ENCODE measurements around the gene FAM53B.
"Not testable (repeated sequence)": the region's sequence is repeated elsewhere in the genome, so short reads cannot be mapped to it uniquely, and the experiment has no call there.

FAM53B gene

DNA sequence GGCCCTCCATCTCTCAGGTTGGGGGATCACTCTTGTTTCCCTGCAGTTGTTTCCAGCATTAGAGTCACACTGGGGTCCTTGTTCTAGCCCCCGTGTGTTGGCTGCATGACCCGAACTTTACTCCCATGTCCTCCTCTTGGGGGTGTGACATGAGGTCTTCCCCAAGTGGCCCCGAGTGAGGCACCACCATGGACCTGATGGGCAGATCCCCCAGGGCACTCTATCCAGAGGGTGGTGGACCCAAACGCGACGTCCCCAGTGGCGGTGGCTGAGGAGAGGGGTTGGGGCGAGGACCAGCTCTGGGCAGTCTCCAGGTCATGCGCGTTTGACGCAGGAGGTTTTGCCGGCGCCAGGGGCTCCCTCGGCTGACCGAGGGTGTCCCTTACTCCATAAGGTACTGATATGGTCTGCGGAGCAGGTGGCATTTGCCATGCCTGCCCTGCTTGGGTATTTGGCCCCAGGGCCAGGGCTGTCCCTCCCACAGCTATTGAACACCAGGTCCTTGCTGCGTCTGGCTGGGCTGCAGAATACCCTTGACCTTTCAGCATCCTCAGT is 150.7 kb downstream of the FAM53B start:
- no peak for DNase-seq

DNA sequence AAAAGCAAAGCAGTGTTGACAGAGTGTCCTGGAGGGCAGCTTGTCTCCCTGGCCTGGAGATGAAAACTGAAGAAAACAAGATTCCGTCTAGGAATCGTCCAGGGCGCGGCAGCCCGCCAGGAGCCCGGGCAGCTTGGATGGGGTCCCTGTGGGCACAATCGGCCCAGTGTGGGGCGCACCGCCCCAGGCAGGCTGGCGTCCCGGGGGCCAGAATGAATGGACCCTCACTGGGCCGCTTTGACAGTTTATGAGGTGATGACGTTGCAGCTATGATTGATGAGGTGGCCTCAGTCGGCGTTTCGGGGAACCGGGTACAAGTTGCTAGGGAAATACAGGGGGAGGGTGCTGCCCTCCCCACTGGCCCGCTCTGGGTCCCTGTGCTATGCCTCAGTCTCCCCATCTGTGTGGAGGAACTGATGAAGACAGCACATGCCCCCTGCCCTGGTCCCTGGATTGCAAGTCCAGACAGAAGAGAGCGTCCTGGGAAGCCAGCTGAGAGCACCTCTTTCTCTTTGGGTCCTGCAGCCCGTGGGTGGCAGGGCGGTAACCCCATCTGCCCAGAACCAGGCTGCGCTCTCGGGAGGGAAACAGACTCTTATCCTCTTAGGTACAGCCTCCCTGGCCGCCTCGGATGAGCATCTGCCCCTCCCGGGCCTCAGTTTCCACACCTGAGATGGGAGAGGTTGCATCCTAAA is 151.3 kb downstream of the FAM53B start:
- no peak for DNase-seq

DNA sequence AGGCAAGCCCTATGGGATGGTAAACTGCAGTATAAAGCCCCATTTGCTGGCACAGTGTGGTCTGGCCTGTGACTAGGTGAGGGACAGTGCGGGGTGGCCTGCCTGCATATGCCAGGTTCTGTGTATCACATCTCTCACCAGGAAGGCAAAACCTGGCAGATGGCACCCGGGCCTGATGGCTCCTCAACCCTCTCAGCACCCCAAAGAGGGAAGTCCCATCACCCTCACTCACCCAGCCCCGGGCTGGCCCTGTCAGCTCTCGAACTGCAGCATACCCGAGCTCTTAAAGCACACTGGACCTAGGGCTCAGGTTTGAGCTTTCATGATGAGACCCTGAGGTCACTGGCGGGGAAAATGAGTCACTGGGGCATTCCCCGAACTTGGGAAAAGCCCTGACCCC is 152.1 kb downstream of the FAM53B start:
- DNase-seq: no peak

- DNase-seq: no peak
Measured at GRCh38 chr10:124591123-124591495, 153.1 kb downstream of the FAM53B start.

DNA sequence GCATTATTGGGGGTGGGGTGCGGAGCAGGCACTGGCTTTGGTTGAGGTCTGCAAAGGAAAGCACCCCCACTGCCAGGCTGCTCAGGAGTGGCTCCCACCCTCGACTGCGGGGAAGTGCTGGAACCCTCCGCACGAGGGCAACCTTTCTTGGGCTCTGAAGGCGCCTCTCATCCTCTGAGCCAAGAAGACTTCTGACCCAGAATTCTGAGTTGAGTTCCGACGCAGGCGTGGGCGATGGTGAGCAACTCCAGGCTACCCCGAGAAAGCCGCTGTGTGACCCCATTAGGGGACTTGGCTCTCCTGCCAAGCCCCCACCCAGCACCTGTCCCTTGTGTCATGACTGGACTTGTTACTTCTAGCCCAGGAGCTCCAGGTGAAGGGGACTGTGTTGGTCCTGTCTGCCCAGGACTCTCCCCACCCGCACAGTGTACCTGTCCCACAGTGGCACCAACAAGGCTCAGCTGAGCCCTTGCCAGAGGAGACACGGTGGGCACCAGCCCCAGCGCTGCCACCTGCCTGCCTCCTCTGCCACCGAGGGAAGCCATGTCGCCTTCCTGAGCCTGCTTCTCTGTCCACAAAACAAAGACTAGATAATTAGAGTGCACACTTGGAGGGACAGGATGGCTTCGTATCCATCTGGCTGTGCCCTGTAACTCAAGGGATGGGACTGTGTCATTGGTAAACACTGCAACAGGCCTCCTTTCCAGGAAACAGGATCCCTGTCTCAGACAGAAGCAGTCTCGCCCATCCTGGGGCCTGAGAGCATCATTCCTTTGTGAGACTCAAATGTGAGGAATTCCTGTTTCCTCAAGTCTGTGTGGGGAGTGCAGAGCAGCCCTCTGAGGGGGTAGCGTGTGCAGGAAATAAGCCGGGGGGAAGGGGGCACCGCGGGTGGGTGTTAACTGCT is 153.7 kb downstream of the FAM53B start:
- DNase-seq: no peak

DNA sequence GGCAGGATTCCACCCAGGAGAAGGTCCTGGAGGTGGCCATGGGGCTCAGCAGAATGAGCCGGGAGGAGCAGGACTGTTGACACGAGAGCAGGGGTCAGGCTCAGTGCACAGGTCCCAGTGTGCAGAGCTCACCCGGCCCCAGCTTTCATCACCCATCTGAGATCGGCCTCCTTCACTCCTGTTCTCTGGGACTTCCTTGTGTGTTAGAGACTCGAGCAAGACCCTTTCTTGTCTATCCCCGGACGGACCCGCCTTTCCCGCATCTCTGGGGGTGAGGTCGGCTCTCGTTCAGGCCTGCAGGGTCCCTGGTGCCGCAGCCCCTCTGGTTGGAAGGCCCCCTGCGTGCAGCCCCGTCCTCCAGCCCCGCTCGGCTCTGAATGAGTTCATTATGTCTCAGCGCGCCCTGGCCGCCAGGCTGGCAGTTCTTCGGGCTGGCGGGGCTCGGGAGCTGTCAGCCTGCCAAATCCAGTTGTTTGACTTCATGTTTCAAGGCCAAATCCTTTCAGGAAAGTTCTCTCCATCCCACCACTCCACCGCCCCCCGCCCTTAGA is 154.6 kb downstream of the FAM53B start:
- no peak for DNase-seq

DNA sequence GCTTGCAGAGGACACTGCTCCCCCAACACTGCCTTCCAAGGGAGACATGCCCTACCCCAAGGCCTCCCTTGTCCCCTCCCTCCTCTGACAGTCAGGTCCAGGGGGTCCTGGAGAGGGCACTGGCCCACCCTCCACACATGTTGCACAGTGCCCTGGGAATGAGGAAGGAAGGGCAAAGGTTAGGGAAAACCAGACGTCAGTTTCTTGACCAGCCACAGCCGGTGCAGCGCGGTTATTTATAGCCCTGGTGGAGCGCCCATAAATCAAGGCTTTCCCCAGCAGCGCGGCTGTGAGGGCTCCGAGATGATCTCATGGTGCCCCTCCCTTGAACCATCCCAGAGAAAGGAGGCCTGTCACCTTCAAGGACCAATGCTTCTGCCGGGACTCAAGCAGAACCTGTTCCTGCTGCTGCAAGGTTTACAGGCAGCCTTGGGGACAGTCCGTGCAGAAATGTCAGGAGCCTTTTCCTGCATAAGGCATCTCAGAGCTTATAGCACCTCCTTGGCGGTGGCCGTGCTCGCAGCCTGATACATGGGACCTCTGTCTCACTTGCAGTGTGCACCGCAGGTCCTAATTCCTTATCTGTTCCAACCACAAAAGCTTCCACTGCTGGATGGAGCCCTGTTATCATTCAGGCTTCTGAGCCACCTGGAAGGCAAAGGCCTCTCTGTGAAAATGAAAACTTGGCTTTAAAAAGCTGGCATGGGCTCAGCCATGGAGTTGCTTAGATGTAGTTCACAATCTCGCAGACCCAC is 155.3 kb downstream of the FAM53B start:
- no peak for DNase-seq

DNA sequence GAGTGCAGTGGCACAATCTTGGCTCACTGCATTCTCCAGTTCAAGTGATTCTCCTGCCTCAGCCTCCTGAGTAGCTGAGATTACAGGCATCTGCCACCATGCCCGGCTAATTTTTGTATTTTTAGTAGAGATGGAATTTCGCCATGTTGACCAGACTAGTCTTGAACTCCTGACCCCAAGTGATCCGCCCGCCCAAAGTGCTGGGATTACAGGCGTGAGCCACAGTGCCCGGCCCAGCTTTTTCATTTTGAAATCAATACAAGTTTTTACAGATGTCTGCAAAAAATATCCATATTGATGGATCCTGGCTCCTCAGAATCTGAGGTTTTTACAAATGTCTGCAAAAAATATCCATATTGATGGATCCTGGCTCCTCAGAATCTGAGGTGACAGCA is 155.8 kb downstream of the FAM53B start:
- not testable (repeated sequence) for DNase-seq

GRCh38 chr10:124587811-124588211 is 156.4 kb downstream of the FAM53B start:
- no peak for DNase-seq

DNA sequence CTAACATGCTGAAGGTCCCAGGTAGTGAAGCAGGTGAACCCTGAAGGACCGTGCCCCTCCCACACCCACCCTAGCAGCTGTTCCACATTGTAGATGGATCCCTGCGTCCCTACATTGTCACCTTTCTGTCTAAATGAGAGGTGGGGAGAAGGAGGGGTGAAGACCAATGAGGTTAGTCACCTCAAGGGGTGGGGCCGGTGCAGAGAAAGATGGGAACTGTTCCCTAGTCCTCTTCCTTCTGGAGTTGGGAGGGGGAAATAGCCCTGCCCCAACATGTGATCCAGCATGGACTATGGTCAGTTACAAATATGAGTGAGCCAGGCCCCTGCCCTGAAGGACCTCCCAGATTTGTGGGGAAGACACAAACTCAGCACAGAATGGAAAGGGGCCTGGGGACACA is 158.0 kb downstream of the FAM53B start:
- DNase-seq: no peak

DNA sequence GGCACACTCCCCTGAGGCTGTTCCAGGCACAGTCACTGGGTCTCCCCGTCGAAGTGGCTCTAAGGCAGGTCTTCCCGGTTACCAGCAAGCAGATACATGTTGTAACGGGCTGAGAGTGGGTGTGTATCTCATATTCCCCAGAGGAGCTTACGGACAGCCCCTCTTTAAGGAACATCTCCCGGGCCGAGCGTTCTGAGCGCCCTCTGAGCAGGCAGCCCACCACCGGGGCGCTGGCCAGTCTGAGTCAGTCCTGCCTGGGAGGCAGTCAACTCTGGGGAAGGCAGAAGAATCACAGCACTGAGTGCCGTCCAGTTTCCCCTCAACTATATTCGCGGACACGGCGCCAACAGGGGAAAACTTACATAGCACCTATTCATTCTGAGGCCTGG is 165.2 kb downstream of the FAM53B start:
- DNase-seq: no peak

- no peak for DNase-seq
Measured at GRCh38 chr10:124578231-124579010, 165.8 kb downstream of the FAM53B start.

DNA sequence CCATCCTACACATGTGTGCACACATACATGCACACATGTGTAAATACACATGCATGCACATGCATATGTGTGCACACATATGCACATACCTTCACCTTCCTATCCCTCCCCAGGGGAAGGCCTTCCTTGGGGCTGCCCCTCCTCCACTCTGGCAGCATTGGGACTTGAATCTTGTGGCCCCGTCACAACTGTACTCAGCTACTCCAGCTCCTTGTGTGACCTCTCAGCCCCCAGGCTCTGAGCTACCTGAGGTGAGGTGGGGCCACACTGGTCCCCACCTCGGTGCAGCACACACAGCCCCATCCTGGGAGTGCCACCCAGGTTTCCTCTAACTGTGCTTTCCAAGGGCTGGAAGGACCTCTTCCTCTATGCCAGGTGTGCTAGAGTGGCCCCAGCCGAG is 166.5 kb downstream of the FAM53B start:
- DNase-seq: no peak

DNA sequence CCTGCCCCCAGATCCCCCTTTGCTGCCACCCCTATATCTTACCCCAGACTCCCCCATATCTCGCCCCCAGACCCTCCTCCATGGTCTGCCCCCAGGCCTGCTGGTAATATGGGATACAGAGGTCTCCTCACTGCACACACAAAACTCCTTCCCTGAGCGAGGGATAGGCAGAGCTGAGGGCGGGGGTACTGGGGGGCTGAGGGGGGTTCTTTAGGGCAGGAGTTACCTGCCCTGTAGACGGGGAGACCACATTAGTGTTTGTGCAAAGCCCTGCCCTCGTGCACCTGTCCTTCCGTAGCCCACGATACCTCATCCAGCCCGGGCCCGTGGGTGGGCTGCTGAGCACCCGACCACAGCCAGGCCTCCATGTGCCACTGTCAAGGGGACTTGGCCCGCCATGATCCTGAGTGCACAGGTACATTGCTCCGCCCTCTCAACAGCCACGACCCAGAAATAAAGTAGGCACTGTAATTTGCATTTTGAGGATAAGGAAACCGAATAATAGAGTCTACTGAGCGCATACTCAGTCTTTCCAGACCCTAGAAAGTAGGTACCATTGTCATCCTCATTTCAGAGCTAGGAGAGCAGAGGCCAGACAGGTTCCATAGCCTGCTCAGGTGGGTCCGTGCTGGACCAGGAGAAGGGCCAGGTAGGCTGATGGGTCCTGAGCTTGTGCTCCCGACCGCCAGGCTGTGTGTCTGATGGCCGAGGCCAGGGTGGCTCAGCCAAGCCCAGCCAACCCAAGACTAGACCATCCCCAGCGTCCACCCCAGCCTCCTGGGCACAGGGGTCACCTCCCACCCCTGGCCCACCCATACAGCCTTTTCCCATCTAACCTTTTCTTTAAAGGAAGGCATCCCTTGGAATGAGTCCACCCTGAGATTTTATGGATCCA is 167.4 kb downstream of the FAM53B start:
- no peak for DNase-seq

- DNase-seq: no peak
Measured at GRCh38 chr10:124575107-124576035, 168.8 kb downstream of the FAM53B start.

DNA sequence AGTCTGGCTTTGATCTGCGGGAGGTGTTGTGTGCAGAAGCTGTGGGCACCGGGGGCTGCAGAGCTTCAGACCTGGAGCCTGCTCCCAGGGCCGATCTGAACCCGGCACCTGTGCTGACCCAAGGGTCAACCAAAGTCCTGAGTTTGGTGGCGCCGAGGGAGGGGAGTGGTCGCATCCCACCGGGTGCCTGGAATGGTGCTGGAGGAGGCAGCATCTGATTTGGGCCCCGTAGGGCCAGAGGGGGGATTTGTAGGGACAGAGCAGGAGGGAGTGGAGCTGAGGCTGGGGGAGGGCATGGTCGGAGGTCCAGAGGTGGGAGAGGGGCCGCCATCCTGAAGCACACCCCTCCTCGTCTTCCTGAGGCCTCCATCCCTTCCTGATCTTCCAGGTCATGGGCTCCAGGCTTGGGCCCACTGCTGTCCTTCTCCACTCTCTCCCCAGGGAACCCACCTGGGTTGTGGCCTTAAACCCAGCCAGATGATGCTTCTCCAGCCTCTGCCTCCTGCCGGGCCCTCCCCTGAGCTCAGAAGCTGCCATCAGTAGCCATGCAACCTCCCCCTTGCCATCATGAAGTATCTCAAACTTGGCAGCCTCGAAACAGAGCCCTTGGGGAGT is 169.6 kb downstream of the FAM53B start:
- no peak for DNase-seq

DNA sequence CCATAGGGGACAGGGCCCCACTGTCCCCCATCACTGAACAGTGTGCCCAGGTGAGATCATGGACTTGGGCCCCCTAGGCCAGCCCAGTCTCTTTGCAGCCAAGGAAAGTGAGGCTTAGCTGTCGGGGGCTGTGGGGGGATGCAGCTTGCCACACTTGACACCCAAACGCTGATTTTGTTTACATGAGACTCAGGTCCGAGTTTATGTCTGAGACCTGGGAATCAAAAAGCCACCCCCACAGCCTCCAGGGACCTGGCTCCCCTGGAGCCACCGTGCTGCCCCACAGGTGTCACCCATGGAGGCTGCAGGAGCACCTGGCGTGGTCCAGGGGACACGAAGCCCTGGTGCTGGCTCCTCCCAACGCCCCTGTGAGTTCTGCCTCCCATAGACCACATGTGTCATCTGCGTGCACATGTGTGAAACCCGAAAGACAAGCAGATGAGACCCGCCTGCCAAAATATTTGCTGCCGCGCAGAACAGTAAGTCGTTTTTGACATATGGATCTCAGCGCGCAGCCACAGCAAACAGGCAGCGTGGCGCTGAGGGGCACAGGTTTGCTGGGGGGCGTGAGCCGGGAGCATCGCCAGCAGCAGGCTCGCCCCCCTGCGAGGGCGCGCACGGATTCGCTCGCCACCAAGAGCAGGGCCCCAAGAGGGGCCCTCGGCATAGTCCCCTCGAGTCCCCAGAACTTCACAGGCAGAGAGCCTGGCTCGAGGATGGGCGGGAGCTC is 170.3 kb downstream of the FAM53B start:
- no peak for DNase-seq

- no peak for DNase-seq
Measured at GRCh38 chr10:124572751-124573150, 171.4 kb downstream of the FAM53B start.

DNA sequence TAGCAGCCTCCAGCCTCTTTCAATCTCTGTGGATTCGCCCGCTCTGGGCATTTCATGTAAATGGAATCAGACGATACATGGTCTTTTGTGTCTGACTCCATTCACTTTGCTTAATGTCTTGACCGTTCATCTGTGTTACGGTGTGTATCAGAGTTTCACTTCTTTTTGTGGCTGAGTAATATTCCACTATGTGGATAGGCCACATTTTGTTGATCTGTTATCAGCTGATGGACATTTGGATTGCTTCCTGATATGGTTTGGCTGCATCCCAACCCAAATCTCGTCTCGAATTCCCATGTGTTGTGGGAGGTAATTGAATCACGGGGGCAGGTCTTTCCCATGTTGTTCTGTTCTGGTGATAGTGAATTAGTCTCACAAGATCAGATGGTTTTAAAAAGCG is 173.5 kb downstream of the FAM53B start:
- no peak for DNase-seq

Measured in GOT3 (cell line).